Bronchial epithelial cell (primary cell): Measurements from ENCODE around the gene SNRNP70. TPM values are rescaled to one million over a fixed set of nuclear protein-coding genes. Genes with fewer than 3 reads are reported as not detected.
A peak's percentile ranks its signal among the peaks of the same experiment; 100 is the strongest.

Experiments used
- DNase-seq: peaks from one replicate; pipeline ENCODE4 v3.0.0-alpha.2; 2010; ENCODE audit warnings: low read depth
- FAIRE-seq: peaks from 2 replicates; lab custom pipeline; 2011; peaks lifted over from hg19 to GRCh38; lab: Jason Lieb, UNC
- H3K27me3 ChIP-seq: 2 replicates; pipeline ENCODE4 v1.5.1; 2011; ENCODE audit warnings: low read length; ENCODE audit not compliant: control insufficient read depth, insufficient read depth
- H3K36me3 ChIP-seq: 2 replicates; pipeline ENCODE4 v1.5.1; 2011; ENCODE audit warnings: low read length; ENCODE audit not compliant: control insufficient read depth, insufficient read depth
- H3K4me3 ChIP-seq: 2 replicates; pipeline ENCODE4 v1.5.1; 2011; ENCODE audit warnings: mild to moderate bottlenecking, low read depth, low read length, control low read depth
- CTCF ChIP-seq: IDR thresholded peaks from 2 replicates; pipeline ENCODE4 v1.5.1; 2011; ENCODE audit warnings: mild to moderate bottlenecking, moderate library complexity, low read length, control low read depth, inconsistent platforms; ENCODE audit not compliant: insufficient read depth, severe bottlenecking
- total RNA-seq: library from RNA; depleted of rRNA; stranded (reverse); fragments of >200 nt; gene quantifications from 2 replicates; pipeline ENCODE4 v1.2.1, GENCODE V29; 2014

The SNRNP70 gene
- total RNA-seq, 1 donor from 2014 or later = 74.5 TPM

DNA sequence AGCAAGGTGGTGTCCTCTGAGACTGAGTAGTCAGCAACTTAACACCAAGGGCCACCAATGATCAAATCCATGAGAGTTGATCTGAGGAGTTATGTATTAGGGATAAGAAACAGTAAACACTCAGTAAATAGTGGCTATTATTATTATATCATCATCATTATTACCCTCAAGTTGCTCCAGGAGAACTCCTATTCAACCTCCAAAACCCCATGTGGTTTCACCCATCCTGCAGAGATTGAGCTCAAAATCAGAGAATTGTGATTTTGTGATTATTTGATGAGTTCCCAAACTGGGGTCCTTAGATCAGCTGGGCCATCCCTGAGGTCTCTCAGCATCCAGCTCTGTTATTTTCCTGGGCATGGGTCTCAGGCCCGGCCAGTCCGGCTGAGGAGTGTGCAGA lies 24.3 kb upstream of the SNRNP70 start:
- Histone ChIP-seq H3K4me3 (no peak overlapping the region), H3K27me3 (no peaks in the 10 kb centered on the region), H3K36me3 (peaks cover 2% of the 10 kb centered on the region)
- TF ChIP-seq CTCF = no peak
- FAIRE-seq = no peak
- no peak for DNase-seq

DNA sequence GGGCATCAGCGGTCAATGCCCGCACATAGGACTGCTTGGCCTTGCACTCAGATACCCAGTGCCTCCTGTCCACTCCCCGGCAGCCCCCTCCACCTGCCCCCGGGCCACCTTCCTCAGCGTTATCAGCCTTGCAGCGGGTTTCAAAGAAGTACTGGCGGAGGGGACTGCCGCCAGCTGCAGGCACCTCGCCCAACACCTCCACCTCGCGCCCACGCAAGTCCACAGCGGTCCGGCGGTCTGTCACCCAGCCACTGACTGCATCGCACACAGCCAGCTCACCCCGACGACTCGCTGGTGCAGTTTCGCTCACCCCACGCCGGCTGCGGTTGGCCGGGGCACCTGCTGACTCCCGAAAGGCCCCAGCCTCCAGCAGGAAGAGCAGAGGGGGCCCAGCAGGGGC lies 23.8 kb upstream of the SNRNP70 start:
- H3K27me3 ChIP-seq = no peaks in the 10 kb centered on the region

DNA sequence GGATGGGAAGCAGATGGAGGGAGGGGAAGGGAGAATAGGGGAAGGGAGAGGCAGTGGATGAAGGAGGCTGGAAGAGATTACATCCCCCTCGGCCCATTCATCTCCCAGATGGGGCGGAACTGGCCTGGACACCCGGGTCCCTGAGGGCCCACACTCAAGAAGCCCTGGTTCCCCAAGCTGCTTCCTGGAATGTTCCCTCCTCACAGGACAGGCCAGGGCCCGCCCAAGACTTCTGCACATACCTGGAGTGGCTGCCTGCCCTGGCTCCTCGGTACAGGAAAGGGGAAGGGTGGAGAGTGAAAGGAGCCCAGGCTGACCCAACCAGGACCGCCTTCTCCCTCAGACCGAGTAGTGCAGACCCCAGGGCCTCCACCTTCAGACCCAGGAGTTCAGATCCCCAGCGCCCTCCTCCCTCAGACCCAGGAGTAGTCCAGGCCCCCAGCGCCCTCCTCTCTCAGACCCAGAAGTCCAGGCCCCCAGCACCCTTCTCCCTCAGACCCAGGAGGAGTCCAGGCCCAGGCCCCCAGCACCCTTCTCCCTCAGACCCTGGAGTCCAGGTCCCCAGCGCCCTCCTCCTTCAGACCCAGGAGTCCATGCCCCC lies 21.1 kb upstream of the SNRNP70 start:
- no peak for FAIRE-seq

More for the DNA sequence above, 23.8 kb upstream of the SNRNP70 start:
- no peak for FAIRE-seq
- no peak for TF ChIP-seq CTCF
- no peak for DNase-seq
- Histone ChIP-seq H3K36me3 (peaks cover 2% of the 10 kb centered on the region), H3K4me3 (no peak overlapping the region)

GRCh38 chr19:49064768-49065611 lies 20.3 kb upstream of the SNRNP70 start, which contains the start of gene NTF4:
NTF4 (minus strand) TSS chr19:49064818; CDS start chr19:49061997, 2,821 bp downstream.
- FAIRE-seq (no peak), DNase-seq (peak; percentile 47)
- TF ChIP-seq CTCF = peak; percentile 17
- H3K27me3 ChIP-seq = no peaks in the 10 kb centered on the region
- peak within 1 kb of the TSS; percentile 67 for H3K4me3 ChIP-seq
- H3K36me3 ChIP-seq = peaks cover 2% of the 10 kb centered on the region

More for the DNA sequence above, 21.1 kb upstream of the SNRNP70 start:
- Histone ChIP-seq H3K4me3 (peak overlapping the region; percentile 67), H3K27me3 (no peaks in the 10 kb centered on the region), H3K36me3 (peaks cover 2% of the 10 kb centered on the region)
- no peak for TF ChIP-seq CTCF
- peak; percentile 78 for DNase-seq

DNA sequence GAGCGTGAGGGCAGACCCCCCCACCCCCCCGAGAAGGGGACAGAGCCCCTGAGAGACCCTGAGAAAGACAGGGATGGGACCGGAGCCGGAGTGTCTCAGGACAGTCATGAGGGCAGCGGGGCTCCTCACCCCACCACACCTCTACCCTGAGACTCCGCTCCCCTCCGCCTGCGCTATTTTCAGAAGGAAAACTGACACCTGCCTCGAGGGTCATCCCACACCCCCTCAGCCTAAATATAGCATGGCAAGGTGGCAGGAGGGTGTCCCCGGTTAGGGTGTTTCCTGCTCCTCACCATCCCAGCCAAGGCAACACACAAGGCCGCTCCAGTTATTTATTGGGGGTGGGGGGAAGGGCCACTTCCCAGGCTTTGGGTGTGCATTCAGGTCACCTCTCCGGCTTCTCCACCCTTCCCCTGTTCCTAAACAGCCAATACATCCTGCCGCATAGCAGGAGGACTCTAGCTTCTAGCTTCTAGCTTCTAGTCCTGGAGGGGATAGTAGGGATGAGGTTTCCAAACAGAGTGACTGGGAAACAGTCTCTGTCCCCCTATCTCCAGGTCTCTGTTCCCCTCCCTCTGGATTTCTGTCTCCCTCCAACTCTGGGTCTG lies 19.2 kb upstream of the SNRNP70 start:
- DNase-seq (no peak), FAIRE-seq (no peak)
- Histone ChIP-seq H3K36me3 (peaks cover 2% of the 10 kb centered on the region), H3K4me3 (no peak overlapping the region), H3K27me3 (no peaks in the 10 kb centered on the region)
- TF ChIP-seq CTCF = no peak
